HG03066 (cell line): Measurements from ENCODE around the gene PTH.

ENCODE experiments used
- ATAC-seq: cut with Tn5 transposase; IDR thresholded peaks from one replicate; pipeline ENCODE4 v1.9.1; 2021; ENCODE audit warnings: low read depth; ENCODE audit not compliant: unreplicated experiment

The PTH gene

DNA sequence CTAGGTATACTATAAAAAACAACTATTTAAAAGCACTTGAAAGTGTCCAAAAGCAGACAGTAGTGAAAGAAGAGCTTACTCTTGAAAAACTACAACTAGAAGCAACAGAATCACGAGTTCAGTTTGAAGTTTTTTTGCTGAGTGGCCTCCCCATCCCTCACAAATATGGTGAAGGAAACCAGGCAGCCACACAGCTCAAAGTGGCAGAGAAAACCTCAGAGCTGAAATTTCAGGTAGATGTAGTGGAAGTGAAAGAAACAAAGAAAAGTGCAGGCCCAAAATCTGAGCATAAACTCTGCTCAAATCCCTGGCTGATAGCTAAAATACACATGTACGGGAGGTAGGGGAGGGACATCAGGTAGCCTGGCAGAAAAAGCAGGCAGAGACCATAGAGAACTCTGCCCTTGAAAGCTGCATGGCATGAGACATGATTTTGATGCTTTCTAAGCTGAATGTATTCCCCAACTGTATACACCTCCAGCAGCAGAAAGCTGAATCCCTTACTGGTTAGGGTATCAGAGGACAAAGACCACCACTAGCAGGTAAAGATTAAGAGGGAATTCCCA lies 44.9 kb downstream of the PTH start:
- no peak for ATAC-seq

DNA sequence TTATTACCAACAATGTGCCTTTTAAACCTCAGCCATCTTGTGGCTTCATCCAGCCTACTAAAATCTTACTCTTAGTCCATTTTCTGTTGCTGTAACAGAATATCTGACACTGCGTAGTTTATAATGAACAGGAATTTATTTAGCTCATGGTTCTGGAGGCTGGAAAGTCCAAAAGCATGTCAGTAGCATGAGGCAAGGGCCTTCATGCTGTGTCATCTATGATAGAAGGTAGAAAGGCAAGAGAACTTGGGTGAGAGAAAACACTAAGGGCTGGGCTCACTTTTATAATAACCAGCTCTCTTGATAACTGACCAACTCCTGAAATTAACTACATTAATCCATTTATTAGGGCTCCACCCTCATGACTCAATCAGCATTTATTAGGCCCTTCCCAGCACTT lies 46.3 kb downstream of the PTH start:
- ATAC-seq = no peak

DNA sequence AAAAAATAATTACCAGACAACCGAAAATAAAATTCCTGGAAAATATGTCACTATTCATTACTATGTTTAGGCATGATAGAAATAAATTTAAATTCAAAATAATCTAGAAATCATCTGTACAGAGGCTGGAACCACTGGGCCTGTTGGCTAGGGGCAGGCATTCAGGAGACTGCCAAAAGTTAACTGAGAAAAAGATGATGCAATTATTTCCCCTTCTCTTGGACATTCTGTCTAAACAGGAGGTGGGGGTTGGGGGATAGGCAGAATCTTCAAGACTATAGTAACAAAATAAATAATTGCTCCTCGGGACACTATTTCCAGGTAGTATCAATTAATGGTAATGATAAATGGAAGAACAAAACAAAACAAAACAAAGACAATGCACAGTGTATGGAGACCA lies 46.9 kb downstream of the PTH start:
- no peak for ATAC-seq

DNA sequence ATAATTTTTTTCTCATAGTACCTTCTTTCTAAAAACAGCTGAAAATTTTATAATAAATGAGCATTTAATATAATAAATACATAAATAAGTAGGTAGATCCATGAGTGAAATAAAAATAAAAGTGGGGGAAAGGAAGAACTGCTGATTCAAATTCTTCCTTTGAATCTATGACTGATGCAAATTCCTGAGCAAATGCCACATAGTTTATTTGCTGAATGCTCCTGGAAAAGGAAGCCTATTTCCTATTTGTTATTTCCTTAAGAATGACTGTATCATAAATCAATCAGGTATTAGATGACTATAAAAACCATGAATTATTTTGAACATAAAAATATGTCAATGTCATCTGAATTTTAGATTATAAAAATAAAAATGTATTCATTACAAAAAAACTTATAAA lies 49.4 kb downstream of the PTH start:
- no peak for ATAC-seq

- ATAC-seq = no peak
Measured at GRCh38 chr11:13445588-13445987, 50.2 kb downstream of the PTH start.
